Fibroblast of skin of right biceps (primary cell): Measurements from ENCODE around the gene EEF1A2.

Source experiments
- DNase-seq: peaks from one replicate; pipeline ENCODE4 v3.0.0-alpha.2; 2013

The EEF1A2 gene

GRCh38 chr20:63536241-63536977, 37.5 kb upstream of the EEF1A2 start:
- no peak for DNase-seq

- no peak for DNase-seq
Measured at GRCh38 chr20:63534831-63535651, 36.2 kb upstream of the EEF1A2 start.

- DNase-seq, result no peak
Measured at GRCh38 chr20:63534427-63534830, 35.5 kb upstream of the EEF1A2 start.

- DNase-seq, result no peak
Measured at GRCh38 chr20:63533871-63534393, 35.0 kb upstream of the EEF1A2 start.

- no peak for DNase-seq
Measured at GRCh38 chr20:63533388-63533787, 34.5 kb upstream of the EEF1A2 start.

- DNase-seq, result no peak
Measured at GRCh38 chr20:63532449-63532971, 33.6 kb upstream of the EEF1A2 start.

GRCh38 chr20:63531686-63532448, 33.0 kb upstream of the EEF1A2 start:
- no peak for DNase-seq

- no peak for DNase-seq
Measured at GRCh38 chr20:63530788-63531160, 31.9 kb upstream of the EEF1A2 start.

- no peak for DNase-seq
Measured at GRCh38 chr20:63529861-63530787, 31.2 kb upstream of the EEF1A2 start.

GRCh38 chr20:63529180-63529860, 30.4 kb upstream of the EEF1A2 start:
- no peak for DNase-seq

GRCh38 chr20:63527184-63527583, 28.3 kb upstream of the EEF1A2 start:
- no peak for DNase-seq

- DNase-seq, result no peak
Measured at GRCh38 chr20:63525971-63526370, 27.1 kb upstream of the EEF1A2 start.

- DNase-seq, result no peak
Measured at GRCh38 chr20:63525185-63525584, 26.3 kb upstream of the EEF1A2 start.

GRCh38 chr20:63522981-63523611, 24.2 kb upstream of the EEF1A2 start:
- DNase-seq, result no peak

GRCh38 chr20:63522091-63522868, 23.4 kb upstream of the EEF1A2 start:
- DNase-seq, result no peak

- DNase-seq, result no peak
Measured at GRCh38 chr20:63521602-63522001, 22.7 kb upstream of the EEF1A2 start.

GRCh38 chr20:63520934-63521601, 22.2 kb upstream of the EEF1A2 start:
- peak; percentile 76 for DNase-seq

GRCh38 chr20:63520504-63520933, 21.6 kb upstream of the EEF1A2 start, which contains the start of gene PPDPF:
PPDPF (plus strand) TSS chr20:63520765; CDS start chr20:63521309, 544 bp downstream.
- peak; percentile 83 for DNase-seq
